Measurements from ENCODE around the gene TAF6. TPM values are rescaled to one million over a fixed set of nuclear protein-coding genes. Genes with fewer than 3 reads are reported as not detected.

Gene TAF6
- 30.6 TPM for total RNA-seq

DNA sequence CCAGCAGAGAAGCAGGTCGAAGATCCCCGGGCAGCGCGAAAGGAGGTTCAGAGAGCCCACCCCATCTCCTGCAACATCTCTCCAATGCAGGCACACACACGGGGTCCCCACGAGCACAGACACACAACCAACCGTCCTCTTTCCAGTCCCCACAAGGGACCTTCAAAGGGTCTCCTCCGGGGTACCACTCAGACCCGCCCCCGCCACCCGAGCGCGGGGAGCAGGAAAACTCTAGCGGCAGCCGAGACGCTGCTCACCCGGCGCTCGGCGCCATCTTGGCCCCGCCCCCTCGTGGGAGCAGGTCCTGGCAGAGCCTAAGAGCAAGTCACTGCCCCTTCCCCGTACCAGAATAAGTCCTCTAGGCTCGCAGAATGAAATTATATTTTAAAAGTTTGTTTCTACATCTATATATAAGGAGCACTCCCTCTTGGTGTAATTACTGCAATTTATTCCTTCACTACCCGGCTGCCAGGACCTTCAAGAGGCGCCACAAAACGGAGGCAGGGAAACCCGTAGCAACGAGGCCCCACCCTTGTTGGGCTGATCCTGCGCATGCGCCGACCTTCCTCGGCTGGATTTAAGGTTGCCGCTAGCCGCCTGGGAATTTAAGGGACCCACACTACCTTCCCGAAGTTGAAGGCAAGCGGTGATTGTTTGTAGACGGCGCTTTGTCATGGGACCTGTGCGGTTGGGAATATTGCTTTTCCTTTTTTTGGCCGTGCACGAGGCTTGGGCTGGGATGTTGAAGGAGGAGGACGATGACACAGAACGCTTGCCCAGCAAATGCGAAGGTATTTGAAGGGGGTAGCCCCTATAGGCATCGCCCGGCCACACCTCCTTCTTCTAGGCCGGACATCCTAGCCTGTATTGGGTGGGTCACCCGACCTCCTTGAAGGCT is at the start of gene TAF6, which contains the start of gene CNPY4:
TSS of gene TAF6 (minus strand) at position 287 of the 898 bp plus-strand sequence. CDS start 5,149 bp downstream, outside the sequence.
TSS of gene CNPY4 (plus strand) at position 563 of the 898 bp plus-strand sequence. CDS start at position 674, 111 bp downstream.
- peak; percentile 96 for ATAC-seq
- intact Hi-C loops (cut with DNase I): no loop called here

DNA sequence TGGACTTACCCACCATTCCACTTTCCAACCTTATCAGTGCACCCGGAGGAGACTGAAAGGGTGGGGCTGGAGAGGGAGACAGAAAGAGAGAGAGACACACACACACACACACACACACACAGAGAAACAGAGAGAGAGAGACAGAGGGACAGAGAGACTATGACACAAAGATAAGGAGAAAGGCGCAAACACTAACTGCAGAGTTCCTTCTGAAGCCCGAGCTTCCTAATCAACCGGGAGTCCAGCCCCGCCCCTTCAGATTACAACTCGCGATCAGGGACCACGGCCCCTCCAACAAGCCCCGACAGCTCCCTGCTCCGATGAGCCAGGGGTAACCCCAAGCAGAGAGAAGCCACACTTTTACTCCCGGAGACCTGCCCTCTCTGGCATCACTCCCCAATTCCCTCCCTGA is 48.8 kb upstream of the TAF6 start:
- DNase-seq (ENCODE audit: low spot score) (no peak), ATAC-seq (peak; percentile 58)
- intact Hi-C loops (cut with DNase I): no loop called here

More for the DNA sequence above, at the start of gene TAF6, which contains the start of gene CNPY4:
- DNase-seq (ENCODE audit: low spot score): peak; percentile 98

DNA sequence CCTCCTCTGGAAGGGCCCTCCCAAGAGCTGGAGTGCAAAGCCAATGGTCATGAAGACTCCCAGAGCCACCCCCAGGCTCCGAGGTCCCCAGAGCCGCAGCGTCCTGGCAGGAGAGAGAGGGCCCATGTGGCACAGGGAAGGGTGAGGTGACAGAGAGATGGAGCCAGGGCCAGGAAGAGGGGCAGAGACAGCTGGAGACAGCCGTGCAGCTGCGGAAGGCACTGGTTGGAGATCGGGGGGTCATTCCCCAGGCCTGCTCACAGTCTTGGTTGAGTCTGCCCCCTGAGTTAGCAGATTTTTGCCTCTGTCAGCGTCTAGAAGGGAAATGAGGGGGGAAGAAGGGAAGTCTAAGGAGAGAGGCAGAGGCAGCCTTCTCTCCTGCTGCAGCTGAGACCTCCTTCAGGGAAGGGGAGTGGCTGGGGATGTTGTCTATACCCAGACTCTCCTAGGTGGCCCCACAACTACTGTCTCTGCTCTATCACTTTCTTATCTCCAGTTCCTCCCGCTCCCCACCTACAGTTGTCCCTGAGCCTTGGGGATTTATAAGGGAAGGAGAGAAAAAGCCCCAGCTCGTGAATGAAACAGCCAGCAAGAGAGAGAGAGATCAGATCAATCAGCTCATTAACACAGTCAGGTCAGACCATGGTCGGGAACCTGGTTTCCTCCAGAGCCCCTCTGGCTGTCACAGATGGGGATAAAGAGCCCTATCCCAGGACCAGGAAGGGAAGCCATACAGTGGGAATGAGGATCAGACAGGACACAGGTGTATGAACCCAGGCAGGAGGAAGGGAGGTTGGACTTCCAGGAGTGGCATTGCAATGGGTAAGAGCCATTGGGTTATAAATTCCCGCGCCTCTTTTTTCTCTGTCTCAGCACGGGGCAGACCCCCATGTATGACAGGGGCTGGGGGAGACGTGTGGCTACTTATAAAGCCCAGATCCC is 48.1 kb upstream of the TAF6 start:
- intact Hi-C loops (cut with DNase I): no loop called here
- DNase-seq (ENCODE audit: low spot score): no peak
- no peak for ATAC-seq

DNA sequence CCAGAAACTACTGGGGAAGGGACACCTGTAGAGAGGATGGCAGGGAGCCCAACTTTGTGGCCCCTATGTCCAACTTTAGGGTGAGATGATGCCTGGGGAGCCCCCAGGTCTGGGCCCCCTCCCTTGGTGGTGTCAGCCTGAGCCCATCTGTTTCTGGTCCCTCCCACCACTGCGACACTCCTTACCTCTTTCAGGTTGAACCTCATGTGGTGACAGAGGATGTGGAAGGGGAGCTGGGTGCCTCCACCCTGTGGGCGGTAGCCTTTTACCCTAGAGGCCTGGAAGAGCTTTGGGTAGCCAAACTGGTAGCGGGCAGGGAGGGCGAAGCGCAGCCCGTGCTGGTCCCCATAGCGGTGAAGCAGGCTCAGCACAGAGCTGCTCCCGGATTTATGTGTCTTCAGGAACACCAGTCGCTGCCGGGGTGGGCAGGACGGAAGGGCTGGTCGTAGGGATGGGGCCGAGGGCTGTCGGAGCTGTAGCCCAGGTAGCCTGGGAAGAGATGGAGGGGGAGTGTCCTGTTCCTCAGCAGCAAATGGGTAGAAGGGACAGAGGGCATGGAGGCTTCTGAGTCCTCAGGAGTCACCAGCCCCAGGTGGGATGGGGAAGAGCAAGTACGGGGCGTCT is 47.3 kb upstream of the TAF6 start:
- ATAC-seq (no peak), DNase-seq (ENCODE audit: low spot score) (no peak)
- intact Hi-C loops (cut with DNase I): no loop called here

DNA sequence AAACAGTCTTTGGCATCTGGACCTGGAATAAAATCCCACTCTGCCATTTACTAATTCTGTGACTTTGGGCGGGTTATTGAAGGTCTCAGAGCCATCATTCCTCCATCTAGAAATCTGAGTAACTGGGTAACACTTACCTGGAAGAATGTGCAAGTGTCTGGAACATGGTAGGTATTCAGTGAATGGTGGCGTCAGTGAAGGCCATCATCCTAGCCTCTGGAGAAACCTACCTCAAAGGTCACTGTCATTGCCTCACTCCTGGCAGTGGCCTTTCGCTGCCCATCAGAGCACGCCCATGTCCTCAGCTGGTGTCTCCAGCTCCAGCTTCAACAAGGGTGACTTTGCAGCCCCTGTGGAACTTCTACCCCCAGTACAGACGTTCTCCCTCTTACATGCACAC is 44.7 kb upstream of the TAF6 start:
- DNase-seq (ENCODE audit: low spot score): no peak
- intact Hi-C loops (cut with DNase I): no loop called here
- no peak for ATAC-seq

DNA sequence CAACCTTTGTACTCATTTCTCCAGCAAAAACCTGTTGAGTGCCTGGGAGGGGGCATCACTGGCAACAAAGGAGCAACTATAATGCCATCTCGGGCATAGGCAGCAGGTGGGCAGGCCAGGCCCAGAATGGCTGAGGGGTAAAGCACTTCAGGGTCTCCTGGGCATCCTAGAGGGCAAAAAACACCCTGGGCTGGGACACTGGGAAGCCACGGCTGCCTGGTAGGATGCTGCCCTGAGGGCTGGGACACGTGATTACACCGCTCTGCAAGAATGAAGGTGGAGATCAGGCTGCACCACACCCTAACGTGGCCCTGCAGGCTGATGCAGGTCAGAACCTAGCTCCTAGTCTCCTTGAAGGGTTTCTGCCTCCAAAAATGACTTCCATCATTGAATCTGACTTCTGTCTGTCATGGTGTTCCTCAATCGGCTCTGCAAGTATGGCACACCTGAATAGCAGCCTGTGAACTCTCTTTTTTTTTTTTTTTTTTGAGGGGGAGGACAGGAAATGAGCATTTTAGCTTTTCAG is 43.9 kb upstream of the TAF6 start:
- DNase-seq (ENCODE audit: low spot score) (no peak), ATAC-seq (no peak)
- intact Hi-C loops (cut with DNase I): no loop called here

DNA sequence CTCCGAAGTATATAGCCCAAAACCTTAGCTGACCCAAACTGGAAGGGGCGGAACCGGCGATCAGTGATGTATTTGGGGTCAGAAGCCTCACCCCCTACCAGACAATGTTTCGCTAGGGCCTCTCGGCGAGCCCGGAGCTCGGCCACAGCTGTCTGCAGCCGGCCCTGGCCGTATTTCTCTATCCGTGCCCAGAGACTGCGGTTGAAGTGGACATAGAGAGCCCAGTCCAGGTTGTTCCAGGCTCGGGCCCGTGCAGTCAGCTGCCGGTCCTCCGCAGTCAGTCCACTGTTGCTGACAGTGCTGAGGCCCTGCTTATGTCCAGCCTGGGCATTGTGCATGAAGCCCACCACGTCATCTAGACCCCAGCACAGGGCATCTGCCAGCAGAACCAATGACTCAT is 40.9 kb upstream of the TAF6 start:
- DNase-seq (ENCODE audit: low spot score): no peak
- intact Hi-C loops (cut with DNase I): no loop called here
- ATAC-seq: no peak

DNA sequence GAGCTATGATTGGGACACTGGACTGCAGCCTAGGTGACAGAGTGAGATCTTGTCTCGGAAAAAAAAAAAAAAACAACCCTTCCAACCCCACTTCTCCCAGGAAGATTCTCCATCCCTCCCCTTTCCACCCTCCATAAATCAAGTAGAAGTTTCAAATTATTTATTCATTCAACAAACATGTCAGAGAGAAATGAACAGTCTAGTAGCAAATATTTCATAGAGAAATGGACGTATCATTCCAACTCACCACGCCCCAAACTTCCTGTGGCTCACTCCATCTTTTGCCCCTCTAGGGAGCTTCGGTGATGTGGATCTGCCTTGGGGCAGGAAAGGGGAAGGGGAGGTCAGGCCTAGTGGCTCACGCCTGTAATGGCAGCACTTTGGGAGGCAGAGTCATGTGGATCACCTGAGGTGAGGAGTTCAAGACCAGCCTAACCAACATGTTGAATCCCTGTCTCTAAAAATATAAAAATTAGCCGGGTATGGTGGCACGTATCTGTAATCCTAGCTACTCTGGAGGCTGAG is 40.0 kb upstream of the TAF6 start:
- ATAC-seq: no peak
- intact Hi-C loops (cut with DNase I): no loop called here
- DNase-seq (ENCODE audit: low spot score): no peak

DNA sequence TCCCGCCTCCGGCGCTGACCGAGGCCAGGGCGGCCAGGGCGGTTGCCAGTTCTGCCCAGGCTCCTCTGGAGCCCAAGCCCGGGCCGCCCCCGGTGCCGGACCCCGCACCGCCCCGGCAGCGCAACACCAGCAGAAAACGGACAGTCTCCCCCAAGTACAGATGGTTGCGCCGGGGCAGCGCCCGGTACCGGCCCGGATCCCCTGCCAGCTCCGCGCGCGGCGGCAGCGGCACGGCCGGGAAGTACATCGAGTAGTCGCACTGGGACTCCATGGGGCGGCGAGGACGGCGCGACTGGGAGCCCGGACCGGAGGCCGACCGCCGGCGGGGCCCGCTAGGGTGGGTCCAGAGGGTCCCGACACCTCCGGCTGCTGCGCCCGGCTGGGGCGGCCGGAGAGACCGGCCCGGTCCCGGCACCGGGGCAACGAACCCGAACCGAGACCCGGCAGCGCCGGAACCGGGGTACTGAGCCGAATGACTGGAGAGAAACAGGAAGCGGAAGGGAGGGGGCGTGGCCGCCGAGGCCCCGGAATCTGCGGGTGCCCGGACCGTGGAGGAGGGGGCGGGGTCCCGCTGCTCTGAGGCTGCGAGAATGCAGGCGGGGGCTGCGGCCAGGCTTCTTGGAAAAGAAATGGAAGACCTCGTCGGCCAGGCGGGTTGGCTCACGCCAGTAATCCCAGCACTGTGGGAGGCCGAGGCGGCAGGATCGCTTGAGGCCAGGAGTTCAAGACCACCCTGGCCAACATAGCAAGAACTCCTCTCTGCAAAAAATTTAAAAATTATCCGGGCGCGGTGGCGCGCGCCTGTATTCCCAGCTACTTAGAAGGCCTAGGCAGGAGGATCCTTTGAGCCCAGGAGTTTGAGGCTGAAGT is 39.3 kb upstream of the TAF6 start, which contains the start of gene TRAPPC14:
TSS of gene TRAPPC14 (minus strand) at position 495 of the 870 bp plus-strand sequence. CDS start at position 271, 224 bp downstream.
- intact Hi-C loops (cut with DNase I): no loop called here
- DNase-seq (ENCODE audit: low spot score) (peak; percentile 97), ATAC-seq (peak; percentile 93)

DNA sequence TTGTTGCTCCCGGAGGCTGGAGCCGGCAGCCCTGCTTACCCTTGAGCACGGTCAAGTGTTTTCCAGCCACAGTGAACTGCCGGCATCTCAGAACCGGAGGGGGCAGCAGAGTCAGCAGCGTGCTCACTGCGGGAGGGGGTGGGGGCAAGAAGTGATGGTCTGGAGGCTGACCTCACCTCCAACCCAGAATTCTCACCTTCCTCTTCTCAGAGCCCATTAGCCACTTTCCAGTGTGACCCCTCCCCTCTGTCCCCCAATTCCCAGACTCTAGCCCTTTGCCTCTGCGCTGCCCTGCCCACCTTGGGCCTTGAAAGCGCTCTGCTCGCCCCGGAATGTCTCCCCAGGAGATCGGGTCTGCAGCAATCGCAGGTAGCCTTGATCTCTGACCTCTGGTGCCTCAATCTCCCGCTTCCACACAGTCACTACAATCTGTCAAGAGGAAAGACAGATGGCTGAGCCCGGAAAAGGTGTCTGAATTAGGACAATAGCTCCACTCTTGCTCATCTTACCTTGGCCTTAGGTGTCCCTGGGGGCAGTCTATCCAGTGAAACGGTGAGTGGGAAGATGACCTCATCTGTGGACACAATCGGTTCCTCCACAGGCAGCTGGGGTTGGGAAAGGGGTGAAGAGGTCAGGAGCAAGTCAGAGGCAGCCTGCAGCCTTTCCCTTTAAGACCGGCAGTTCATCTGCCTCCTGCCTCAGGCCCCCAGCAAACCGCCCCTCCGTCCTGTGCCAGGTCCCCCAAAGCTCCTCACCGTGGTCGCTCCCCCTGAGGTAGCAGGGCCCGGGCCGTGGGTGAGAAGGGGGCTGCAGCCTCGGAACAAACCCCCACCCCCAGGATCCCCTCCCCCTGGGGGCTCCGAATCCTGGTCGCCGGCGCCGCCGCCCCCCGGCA is 38.4 kb upstream of the TAF6 start:
- DNase-seq (ENCODE audit: low spot score) (no peak), ATAC-seq (no peak)
- intact Hi-C loops (cut with DNase I): no loop called here

DNA sequence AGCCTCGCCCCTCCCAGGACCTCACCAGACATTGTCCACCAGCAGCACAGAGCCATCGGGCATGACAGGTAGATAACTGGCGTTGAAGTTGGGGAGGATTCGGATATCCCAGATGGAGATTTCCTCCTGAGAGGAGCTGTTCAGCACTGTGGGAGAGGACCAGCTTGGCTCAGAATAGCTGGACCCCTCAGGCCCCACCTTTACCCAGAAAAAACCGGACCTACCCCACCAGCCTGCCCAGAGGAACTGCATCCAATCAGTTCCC is 37.8 kb upstream of the TAF6 start:
- ATAC-seq: no peak
- no peak for DNase-seq (ENCODE audit: low spot score)
- intact Hi-C loops (cut with DNase I): no loop called here

DNA sequence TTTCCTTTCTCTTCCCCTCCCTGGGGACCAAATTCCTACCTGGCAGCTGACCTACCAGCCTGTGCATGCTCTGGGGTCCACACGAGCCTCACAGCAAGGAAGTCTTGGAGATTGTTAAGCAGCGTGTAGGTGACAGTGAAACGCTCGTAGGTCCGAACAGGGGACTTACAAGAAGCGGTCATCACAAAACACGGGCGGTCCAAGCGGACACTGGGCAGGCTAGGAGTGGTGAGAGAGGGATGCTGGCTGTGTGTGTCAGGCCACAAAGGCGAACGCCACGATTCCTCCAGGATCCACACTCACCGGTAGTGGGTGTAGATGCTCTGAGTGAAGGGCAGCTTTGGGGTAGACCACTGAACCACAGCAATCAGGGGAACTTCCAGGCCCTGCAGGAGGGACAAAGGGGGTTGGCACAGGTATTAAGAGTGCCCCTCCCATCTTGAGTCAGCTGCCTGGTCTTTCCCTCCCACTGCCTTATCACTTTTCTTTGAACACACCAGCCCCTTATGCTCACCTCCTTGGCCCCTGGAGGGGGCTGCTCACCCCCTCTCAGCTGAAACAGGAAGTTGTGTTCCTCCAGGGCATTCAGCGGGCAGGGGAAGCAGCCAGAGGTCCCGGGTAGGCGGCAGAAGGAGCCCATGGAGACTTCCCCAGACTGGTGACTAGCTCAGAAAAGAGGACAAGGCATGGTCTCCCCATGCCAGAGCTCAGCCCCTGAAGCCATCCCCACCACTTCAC is 37.3 kb upstream of the TAF6 start:
- DNase-seq (ENCODE audit: low spot score) (no peak), ATAC-seq (no peak)
- intact Hi-C loops (cut with DNase I): no loop called here

DNA sequence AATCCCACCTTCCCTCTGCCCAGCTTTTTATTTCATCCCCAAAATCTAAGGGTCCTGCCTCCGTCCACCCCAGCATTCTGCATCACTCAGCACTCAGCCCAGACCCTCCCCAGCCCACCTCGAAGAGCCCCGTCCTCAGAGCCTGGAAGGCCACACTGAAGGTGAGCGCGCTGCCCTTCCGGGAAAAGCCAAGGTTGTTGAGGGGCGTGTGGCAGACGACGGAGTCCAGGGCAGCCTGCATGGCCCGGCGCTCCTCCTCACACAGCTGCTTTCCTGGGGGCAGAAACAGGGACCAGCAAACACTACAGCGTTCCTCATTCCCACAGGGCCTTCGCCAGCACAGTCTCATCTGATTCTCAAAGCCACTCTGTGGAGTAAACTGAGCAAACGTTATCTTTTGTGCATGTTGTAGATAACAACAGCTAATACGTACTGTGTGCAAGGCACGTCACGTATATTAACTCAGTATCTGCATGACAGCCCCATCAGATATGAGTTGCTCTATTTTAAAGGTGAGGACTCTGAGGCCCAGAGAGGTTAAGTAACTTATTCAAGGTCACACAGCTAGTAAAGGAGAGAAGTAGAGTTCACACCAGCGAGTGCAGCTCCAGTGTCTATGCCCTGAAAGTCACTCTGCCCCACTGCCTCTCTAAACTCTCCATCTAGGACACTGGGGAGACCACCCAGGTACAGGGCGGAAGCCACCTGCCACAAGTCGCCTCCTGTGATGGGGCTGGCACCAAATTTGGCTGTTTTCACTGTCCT is 36.6 kb upstream of the TAF6 start:
- intact Hi-C loops (cut with DNase I): no loop called here

DNA sequence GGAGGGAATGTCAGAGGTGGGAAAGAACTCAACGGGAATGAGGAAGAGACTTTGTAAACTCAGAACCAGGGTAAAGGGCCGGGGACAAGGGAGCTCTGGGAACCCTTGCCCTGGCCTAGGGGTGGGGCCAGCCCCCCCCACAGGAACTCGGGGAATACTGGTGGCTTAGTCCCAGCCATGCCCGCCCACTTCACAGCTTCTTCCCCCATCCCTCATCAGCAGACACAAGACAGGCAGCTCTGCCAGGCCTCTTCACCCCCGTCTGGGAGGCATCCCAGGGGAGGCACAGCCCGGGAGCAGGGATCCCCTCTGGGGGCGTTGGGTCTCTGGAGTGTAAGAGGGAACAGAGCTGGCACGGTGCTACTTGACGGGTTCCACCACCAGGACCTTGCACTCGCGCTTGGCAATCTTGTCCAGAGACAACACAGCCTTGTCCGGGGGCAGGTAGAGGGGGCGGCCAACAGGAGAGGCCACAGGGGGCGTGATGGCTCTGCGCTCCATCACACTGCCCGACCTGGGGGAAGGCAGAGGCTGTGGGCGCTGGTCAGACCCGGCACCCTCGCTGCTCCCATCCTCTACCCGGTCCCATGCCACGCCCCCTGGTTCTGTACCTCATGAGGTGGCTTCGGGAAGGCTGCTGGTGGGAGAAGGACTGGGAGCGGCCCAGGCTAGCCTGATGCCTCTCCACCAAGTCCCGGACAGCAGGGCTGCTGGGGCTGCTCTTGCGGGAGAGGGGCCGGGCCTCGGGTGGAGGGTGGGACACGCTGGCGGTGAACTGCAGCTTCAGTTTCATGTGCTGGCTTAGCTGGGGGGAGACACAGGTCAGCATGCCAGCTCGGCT is 35.7 kb upstream of the TAF6 start:
- DNase-seq (ENCODE audit: low spot score) (no peak), ATAC-seq (no peak)
- intact Hi-C loops (cut with DNase I): no loop called here

More for the DNA sequence above, 36.6 kb upstream of the TAF6 start:
- DNase-seq (ENCODE audit: low spot score) (no peak), ATAC-seq (no peak)

All from sciatic nerve (tissue), 2 donors.